K562 (cell line): ENCODE data around the gene IDI2. TPM values are rescaled to one million over a fixed set of nuclear protein-coding genes. Genes with fewer than 3 reads are reported as not detected.

Experiments
- ADNP ChIP-seq: fragments of 200-800 bp; sonication (Bioruptor generic); IDR thresholded peaks from 2 replicates; pipeline ENCODE4 v1.6.1; 2016; ENCODE audit warnings: missing genetic modification characterization, missing compliant biosample characterization
- ARHGAP35 ChIP-seq: fragments of 450-650 bp; IDR thresholded peaks from 2 replicates; pipeline ENCODE4 v1.6.1; 2018; ENCODE audit not compliant: partially characterized antibody
- E2F8 ChIP-seq: fragments of 450-650 bp; IDR thresholded peaks from 2 replicates; pipeline ENCODE4 v1.7.1; 2018; ENCODE audit warnings: mild to moderate bottlenecking, low read depth; ENCODE audit not compliant: partially characterized antibody
- GABPB1 ChIP-seq: sonication (generic); formaldehyde crosslinking; IDR thresholded peaks from 2 replicates; pipeline ENCODE4 v1.8.0; 2022; ENCODE audit warnings: mild to moderate bottlenecking, missing genetic modification reagents
- HDAC3 ChIP-seq: fragments of 450-650 bp; IDR thresholded peaks from 2 replicates; pipeline ENCODE4 v1.6.1; 2018; ENCODE audit warnings: borderline replicate concordance, mild to moderate bottlenecking, moderate library complexity; ENCODE audit not compliant: partially characterized antibody
- MYBL2 ChIP-seq, 2 experiments: fragments of 450-650 bp in 1 of 2; sonication (generic) in 1 of 2; formaldehyde crosslinking in 1 of 2; IDR thresholded peaks; 2 replicates each; pipeline versions ENCODE4 v1.6.1 to v1.8.1; 2017 to 2022; ENCODE audit warnings: borderline replicate concordance in 1 of 2, inconsistent platforms in 1 of 2, low read depth in 1 of 2, mild to moderate bottlenecking in 1 of 2, missing genetic modification reagents in 1 of 2, moderate library complexity in 1 of 2
- NCOA1 ChIP-seq: fragments of 450-650 bp; IDR thresholded peaks from 2 replicates; pipeline ENCODE4 v1.6.1; 2016; ENCODE audit warnings: low read depth
- PRDM10 ChIP-seq: fragments of 450-650 bp; IDR thresholded peaks from 2 replicates; pipeline ENCODE4 v1.6.1; 2018; ENCODE audit not compliant: partially characterized antibody
- SNRNP70 ChIP-seq: fragments of 200-400 bp; formaldehyde crosslinking; optimal IDR thresholded peaks from 2 replicates; pipeline ENCODE3; 2017; ENCODE audit warnings: low read depth, low read length
- SRSF7 ChIP-seq: fragments of 200-400 bp; formaldehyde crosslinking; optimal IDR thresholded peaks from 2 replicates; pipeline ENCODE3; 2017; ENCODE audit warnings: mild to moderate bottlenecking, low read depth, low read length
- XRCC5 ChIP-seq: fragments of 200-400 bp; formaldehyde crosslinking; IDR thresholded peaks from 2 replicates; pipeline ENCODE4 v1.6.1; 2017; ENCODE audit warnings: low read depth, mild to moderate bottlenecking, low read length
- ZNF274 ChIP-seq: IDR thresholded peaks from 2 replicates; pipeline ENCODE4 v1.6.1; 2011; ENCODE audit warnings: low read depth, mild to moderate bottlenecking, low read length, moderate library complexity, borderline replicate concordance
- polyA plus RNA-seq, 8 experiments: library from polyadenylated mRNA; depleted of rRNA in 4 of 8; stranded (reverse) in 5 of 8; unstranded in 3 of 8; fragments of >200 nt; fragmentation: Nextera tagmentation in 2 of 8; fragmentation: Illumina TruSeq in 1 of 8; extraction: Ambion mirVana in 2 of 8; extraction: Trizol in 1 of 8; gene quantifications; 2 replicates each; pipeline versions ENCODE4 v1.2.1 to v1.2.3, GENCODE V29; 2011 to 2014; ENCODE audit warnings: inconsistent platforms in 1 of 8, missing spikeins in 1 of 8
- total RNA-seq, 7 experiments: library from RNA; depleted of rRNA in 6 of 7; stranded (reverse); fragments of >200 nt in 6 of 7; fragmentation: Illumina TruSeq in 2 of 7; extraction: Trizol in 2 of 7; gene quantifications; 2 replicates each; pipeline versions ENCODE4 v1.2.1 to v1.2.3, GENCODE V29; 2011 to 2021; ENCODE audit warnings: low replicate concordance in 1 of 7
- TF ChIP-seq, protein P1 (sequence below): fragments of 450-650 bp; formaldehyde crosslinking; IDR thresholded peaks from 2 replicates; pipeline ENCODE4 v1.4.0; 2020; ENCODE audit warnings: mild to moderate bottlenecking, moderate library complexity
- TF ChIP-seq, protein P2 (sequence below), 2 experiments: fragments of 450-650 bp; IDR thresholded peaks; 2 replicates each; pipeline ENCODE4 v1.6.1; 2018; ENCODE audit warnings: mild to moderate bottlenecking in 2 of 2, low read depth in 1 of 2; ENCODE audit not compliant: partially characterized antibody in 2 of 2

Gene IDI2
- total and polyA plus RNA-seq, 9 of the 15 experiments (the other 6 are each of a cell fraction or from before 2014, with no cell fraction given), result not detected

GRCh38 chr10:1048732-1049424 is 23.2 kb upstream of the IDI2 start, which contains the start of gene IDI1 (continued):
- TF ChIP-seq, protein P1, sequence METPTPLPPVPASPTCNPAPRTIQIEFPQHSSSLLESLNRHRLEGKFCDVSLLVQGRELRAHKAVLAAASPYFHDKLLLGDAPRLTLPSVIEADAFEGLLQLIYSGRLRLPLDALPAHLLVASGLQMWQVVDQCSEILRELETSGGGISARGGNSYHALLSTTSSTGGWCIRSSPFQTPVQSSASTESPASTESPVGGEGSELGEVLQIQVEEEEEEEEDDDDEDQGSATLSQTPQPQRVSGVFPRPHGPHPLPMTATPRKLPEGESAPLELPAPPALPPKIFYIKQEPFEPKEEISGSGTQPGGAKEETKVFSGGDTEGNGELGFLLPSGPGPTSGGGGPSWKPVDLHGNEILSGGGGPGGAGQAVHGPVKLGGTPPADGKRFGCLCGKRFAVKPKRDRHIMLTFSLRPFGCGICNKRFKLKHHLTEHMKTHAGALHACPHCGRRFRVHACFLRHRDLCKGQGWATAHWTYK (CRISPR knock-in tag), result no peak; the same call in 1 of the 2 replicates
- TF ChIP-seq PRDM10, result no peak
- TF ChIP-seq ARHGAP35, result no peak
- TF ChIP-seq ZNF274, result no peak
- TF ChIP-seq XRCC5, result 0 out of 2 replicates have a peak, but pooled peaks have one; percentile 16
- no peak for TF ChIP-seq SNRNP70
- TF ChIP-seq ADNP (tag), result no peak
- TF ChIP-seq E2F8, result peak; percentile 53
- no peak for TF ChIP-seq HDAC3
- TF ChIP-seq, protein P2, sequence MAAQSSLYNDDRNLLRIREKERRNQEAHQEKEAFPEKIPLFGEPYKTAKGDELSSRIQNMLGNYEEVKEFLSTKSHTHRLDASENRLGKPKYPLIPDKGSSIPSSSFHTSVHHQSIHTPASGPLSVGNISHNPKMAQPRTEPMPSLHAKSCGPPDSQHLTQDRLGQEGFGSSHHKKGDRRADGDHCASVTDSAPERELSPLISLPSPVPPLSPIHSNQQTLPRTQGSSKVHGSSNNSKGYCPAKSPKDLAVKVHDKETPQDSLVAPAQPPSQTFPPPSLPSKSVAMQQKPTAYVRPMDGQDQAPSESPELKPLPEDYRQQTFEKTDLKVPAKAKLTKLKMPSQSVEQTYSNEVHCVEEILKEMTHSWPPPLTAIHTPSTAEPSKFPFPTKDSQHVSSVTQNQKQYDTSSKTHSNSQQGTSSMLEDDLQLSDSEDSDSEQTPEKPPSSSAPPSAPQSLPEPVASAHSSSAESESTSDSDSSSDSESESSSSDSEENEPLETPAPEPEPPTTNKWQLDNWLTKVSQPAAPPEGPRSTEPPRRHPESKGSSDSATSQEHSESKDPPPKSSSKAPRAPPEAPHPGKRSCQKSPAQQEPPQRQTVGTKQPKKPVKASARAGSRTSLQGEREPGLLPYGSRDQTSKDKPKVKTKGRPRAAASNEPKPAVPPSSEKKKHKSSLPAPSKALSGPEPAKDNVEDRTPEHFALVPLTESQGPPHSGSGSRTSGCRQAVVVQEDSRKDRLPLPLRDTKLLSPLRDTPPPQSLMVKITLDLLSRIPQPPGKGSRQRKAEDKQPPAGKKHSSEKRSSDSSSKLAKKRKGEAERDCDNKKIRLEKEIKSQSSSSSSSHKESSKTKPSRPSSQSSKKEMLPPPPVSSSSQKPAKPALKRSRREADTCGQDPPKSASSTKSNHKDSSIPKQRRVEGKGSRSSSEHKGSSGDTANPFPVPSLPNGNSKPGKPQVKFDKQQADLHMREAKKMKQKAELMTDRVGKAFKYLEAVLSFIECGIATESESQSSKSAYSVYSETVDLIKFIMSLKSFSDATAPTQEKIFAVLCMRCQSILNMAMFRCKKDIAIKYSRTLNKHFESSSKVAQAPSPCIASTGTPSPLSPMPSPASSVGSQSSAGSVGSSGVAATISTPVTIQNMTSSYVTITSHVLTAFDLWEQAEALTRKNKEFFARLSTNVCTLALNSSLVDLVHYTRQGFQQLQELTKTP (IDR thresholded peaks at IDR 0.05; ENCODE audit: low read depth in 1 of 2, partially characterized antibody in 2 of 2), result no peak
- no peak for TF ChIP-seq MYBL2 (IDR thresholded peaks at IDR 0.05; ENCODE audit: low read depth)
- no peak for TF ChIP-seq MYBL2 (CRISPR knock-in tag; IDR thresholded peaks at IDR 0.05; ENCODE audit: borderline replicate concordance)
- peak; percentile 90 for TF ChIP-seq GABPB1 (CRISPR knock-in tag)
- no peak for TF ChIP-seq SRSF7
- peak; percentile 68; the same call in 1 of the 2 replicates for TF ChIP-seq NCOA1
